GM12878 (cell line): ENCODE results near the gene HMBS. TPM values are rescaled to one million over a fixed set of nuclear protein-coding genes. Genes with fewer than 3 reads are reported as not detected.

Experiments
- BCL11A ChIP-seq: IDR thresholded peaks from 2 replicates; pipeline ENCODE4 v1.6.1; 2011; ENCODE audit warnings: low read depth, low read length
- BCL3 ChIP-seq: IDR thresholded peaks from 2 replicates; pipeline ENCODE4 v1.6.1; 2011; ENCODE audit warnings: borderline replicate concordance, low read depth, mild to moderate bottlenecking, moderate library complexity, low read length; ENCODE audit not compliant: insufficient read depth, poor library complexity, severe bottlenecking
- CBX5 ChIP-seq: sonication (generic); IDR thresholded peaks from 2 replicates; pipeline ENCODE4 v1.6.1; 2016; ENCODE audit warnings: low read depth, moderate library complexity, mild to moderate bottlenecking, inconsistent platforms
- CEBPB ChIP-seq, 2 experiments: fragments of 150-350 bp in 1 of 2; IDR thresholded peaks; 2 replicates each; pipeline ENCODE4 v1.6.1; 2012 to 2014; ENCODE audit warnings: low read depth in 2 of 2, low read length in 2 of 2, borderline replicate concordance in 1 of 2, inconsistent platforms in 1 of 2
- CHD2 ChIP-seq: IDR thresholded peaks from 2 replicates; pipeline ENCODE4 v1.6.1; 2011; ENCODE audit warnings: low read depth, low read length, improper control_type of control experiment, borderline replicate concordance
- CTCF ChIP-seq, 3 experiments: IDR thresholded peaks in 2 of 3; conservative IDR thresholded peaks in 1 of 3; 2 replicates each; pipeline ENCODE4 v1.5.1; 2011; ENCODE audit warnings: low read depth in 3 of 3, low read length in 3 of 3, mild to moderate bottlenecking in 3 of 3, control low read depth in 2 of 3, moderate library complexity in 2 of 3, inconsistent platforms in 1 of 3, mixed read lengths in 1 of 3; ENCODE audit not compliant: control insufficient read depth in 2 of 3, insufficient read depth in 1 of 3; ENCODE audit errors: extremely low read depth in 1 of 3
- E4F1 ChIP-seq: fragments of 450-650 bp; IDR thresholded peaks from 2 replicates; pipeline ENCODE4 v1.6.1; 2018; ENCODE audit warnings: borderline replicate concordance, mild to moderate bottlenecking; ENCODE audit not compliant: partially characterized antibody
- ELK1 ChIP-seq: IDR thresholded peaks from 2 replicates; pipeline ENCODE4 v1.6.1; 2012; ENCODE audit warnings: low read depth, low read length, improper control_type of control experiment
- FOXK2 ChIP-seq: fragments of 450-650 bp; IDR thresholded peaks from 2 replicates; pipeline ENCODE4 v1.6.1; 2017; ENCODE audit warnings: mild to moderate bottlenecking, moderate library complexity
- HDGF ChIP-seq: fragments of 450-650 bp; IDR thresholded peaks from 2 replicates; pipeline ENCODE4 v1.6.1; 2016; ENCODE audit warnings: antibody characterized with exemption
- IKZF2 ChIP-seq, 2 experiments: fragments of 450-650 bp; IDR thresholded peaks; 2 replicates each; pipeline ENCODE4 v1.6.1; 2017; ENCODE audit warnings: mild to moderate bottlenecking in 2 of 2, moderate library complexity in 2 of 2
- RUNX3 ChIP-seq: IDR thresholded peaks from 2 replicates; pipeline ENCODE4 v1.6.1; 2012; ENCODE audit warnings: low read length, inconsistent platforms
- SMC3 ChIP-seq: IDR thresholded peaks from 2 replicates; pipeline ENCODE4 v1.6.1; 2011; ENCODE audit warnings: low read length, improper control_type of control experiment, borderline replicate concordance
- SRF ChIP-seq, 2 experiments: IDR thresholded peaks; 2 replicates each; pipeline ENCODE4 v1.6.1; 2011; ENCODE audit warnings: low read depth in 2 of 2, low read length in 2 of 2, mild to moderate bottlenecking in 1 of 2, moderate library complexity in 1 of 2
- TBL1XR1 ChIP-seq: IDR thresholded peaks from 2 replicates; pipeline ENCODE4 v1.6.1; 2012; ENCODE audit warnings: low read depth, low read length, improper control_type of control experiment
- TCF12 ChIP-seq: IDR thresholded peaks from 2 replicates; pipeline ENCODE4 v1.6.1; 2011; ENCODE audit warnings: low read depth, mild to moderate bottlenecking, low read length
- YBX1 ChIP-seq: fragments of 450-650 bp; IDR thresholded peaks from 2 replicates; pipeline ENCODE4 v1.6.1; 2016; ENCODE audit warnings: antibody characterized with exemption
- polyA plus RNA-seq, 11 experiments: library from polyadenylated mRNA; depleted of rRNA in 4 of 11; unstranded in 6 of 11; stranded (reverse) in 5 of 11; fragments of >200 nt; fragmentation: Nextera tagmentation in 4 of 11; fragmentation: Illumina TruSeq in 1 of 11; extraction: Ambion mirVana in 4 of 11; extraction: Trizol in 1 of 11; gene quantifications; 1 replicate in 1 of 11; 2 replicates in 10 of 11; pipeline versions ENCODE4 v1.2.1 to v1.2.3, GENCODE V29; 2011 to 2016; ENCODE audit warnings: inconsistent platforms in 2 of 11, missing spikeins in 2 of 11, low read depth in 1 of 11
- total RNA-seq, 4 experiments: library from RNA; depleted of rRNA in 3 of 4; stranded (reverse); fragments of >200 nt in 3 of 4; fragmentation: Illumina TruSeq in 1 of 4; extraction: Trizol in 1 of 4; gene quantifications; 2 replicates each; pipeline versions ENCODE4 v1.2.1 to v1.2.3, GENCODE V29; 2013 to 2021
- TF ChIP-seq, protein P1 (sequence below): fragments of 450-650 bp; IDR thresholded peaks from 2 replicates; pipeline ENCODE4 v1.6.1; 2016; ENCODE audit warnings: mild to moderate bottlenecking
- TF ChIP-seq, protein P2 (sequence below): fragments of 150-350 bp; IDR thresholded peaks from 2 replicates; pipeline ENCODE4 v1.6.1; 2014; ENCODE audit warnings: mild to moderate bottlenecking, low read depth, low read length

Gene HMBS
- total and polyA plus RNA-seq, 10 of the 15 experiments (the other 5 are each of a cell fraction or from before 2014, with no cell fraction given) = 17.7 to 96.7 (median 49.7) TPM

DNA sequence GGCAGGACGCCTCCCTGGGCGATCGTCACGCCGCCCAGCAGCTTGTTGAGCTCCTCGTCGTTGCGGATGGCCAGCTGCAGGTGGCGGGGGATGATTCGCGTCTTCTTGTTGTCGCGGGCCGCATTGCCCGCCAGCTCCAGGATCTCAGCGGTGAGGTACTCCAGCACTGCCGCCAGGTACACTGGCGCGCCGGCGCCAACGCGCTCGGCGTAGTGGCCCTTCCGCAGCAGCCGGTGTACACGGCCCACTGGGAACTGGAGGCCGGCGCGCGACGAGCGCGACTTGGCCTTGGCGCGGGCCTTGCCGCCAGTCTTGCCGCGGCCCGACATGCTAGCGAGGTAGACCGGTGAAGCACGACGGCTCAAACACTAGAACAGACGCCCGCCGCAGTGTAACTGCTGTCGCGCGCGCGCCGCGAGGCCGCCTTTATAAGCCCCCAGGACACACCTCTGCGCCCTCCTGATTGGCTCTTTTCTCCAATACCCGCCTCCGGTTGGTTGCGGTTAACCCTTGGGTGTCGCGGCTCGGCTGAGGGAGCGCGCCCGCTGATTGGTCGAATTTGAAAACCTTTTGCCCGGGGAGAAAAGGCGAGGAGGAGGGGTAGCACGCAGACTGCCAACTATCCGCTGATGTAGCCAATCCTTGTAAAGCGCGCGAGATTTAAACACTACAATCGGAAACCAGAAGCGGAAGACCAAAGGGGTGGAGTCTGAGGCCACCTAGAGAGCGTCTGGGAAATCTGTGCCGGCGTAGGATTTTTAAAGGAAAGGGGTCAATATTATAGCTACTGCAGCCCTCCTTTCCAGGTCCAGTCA, 10.6 kb downstream of the HMBS start (continued):
- TF ChIP-seq FOXK2 (no peak), CBX5 (0 out of 2 replicates have a peak, but pooled peaks have one; percentile 38), CTCF (IDR thresholded peaks at IDR 0.05 in 2 of 3, conservative IDR thresholded peaks at IDR 0.05 in 1 of 3; ENCODE audit: control insufficient read depth in 2 of 3, extremely low read depth in 1 of 3, insufficient read depth in 1 of 3, low read depth in 3 of 3, low read length in 3 of 3) (peak in 1 of 3 experiments; percentile 37; a peak in 1 of 6 replicates), CHD2 (peak; percentile 96), SMC3 (no peak), IKZF2 (IDR thresholded peaks at IDR 0.05) (no peak), ELK1 (peak; percentile 25; the same call in 1 of the 2 replicates), HDGF (no peak; the same call in 1 of the 2 replicates), E4F1 (peak; percentile 68), BCL3 (no peak), SRF (IDR thresholded peaks at IDR 0.05; ENCODE audit: low read depth in 2 of 2, low read length in 2 of 2) (no peak), CEBPB (IDR thresholded peaks at IDR 0.05; ENCODE audit: borderline replicate concordance in 1 of 2, low read depth in 2 of 2, low read length in 2 of 2) (no peak), YBX1 (no peak), TBL1XR1 (no peak; the same call in 1 of the 2 replicates), TCF12 (peak; percentile 82), RUNX3 (peak; percentile 91), BCL11A (0 out of 2 replicates have a peak, but pooled peaks have one; percentile 30)
- TF ChIP-seq, protein P1, sequence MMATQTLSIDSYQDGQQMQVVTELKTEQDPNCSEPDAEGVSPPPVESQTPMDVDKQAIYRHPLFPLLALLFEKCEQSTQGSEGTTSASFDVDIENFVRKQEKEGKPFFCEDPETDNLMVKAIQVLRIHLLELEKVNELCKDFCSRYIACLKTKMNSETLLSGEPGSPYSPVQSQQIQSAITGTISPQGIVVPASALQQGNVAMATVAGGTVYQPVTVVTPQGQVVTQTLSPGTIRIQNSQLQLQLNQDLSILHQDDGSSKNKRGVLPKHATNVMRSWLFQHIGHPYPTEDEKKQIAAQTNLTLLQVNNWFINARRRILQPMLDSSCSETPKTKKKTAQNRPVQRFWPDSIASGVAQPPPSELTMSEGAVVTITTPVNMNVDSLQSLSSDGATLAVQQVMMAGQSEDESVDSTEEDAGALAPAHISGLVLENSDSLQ = peak; percentile 91
- TF ChIP-seq, protein P2, sequence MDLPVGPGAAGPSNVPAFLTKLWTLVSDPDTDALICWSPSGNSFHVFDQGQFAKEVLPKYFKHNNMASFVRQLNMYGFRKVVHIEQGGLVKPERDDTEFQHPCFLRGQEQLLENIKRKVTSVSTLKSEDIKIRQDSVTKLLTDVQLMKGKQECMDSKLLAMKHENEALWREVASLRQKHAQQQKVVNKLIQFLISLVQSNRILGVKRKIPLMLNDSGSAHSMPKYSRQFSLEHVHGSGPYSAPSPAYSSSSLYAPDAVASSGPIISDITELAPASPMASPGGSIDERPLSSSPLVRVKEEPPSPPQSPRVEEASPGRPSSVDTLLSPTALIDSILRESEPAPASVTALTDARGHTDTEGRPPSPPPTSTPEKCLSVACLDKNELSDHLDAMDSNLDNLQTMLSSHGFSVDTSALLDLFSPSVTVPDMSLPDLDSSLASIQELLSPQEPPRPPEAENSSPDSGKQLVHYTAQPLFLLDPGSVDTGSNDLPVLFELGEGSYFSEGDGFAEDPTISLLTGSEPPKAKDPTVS = no peak
